Hepatocyte (in vitro differentiated cells): Measurements from ENCODE around the gene HPGD. TPM values are rescaled to one million over a fixed set of nuclear protein-coding genes. Genes with fewer than 3 reads are reported as not detected.

ENCODE experiments used
- DNase-seq: peaks from one replicate; pipeline ENCODE4 v3.0.0-alpha.2; 2016; ENCODE audit warnings: low spot score
- H2AFZ ChIP-seq: fragments of 200-600 bp; sonication (generic); 2 replicates; pipeline ENCODE4 v1.6.0; 2016; ENCODE audit warnings: antibody characterized with exemption, mild to moderate bottlenecking
- H3K27ac ChIP-seq: fragments of 200-600 bp; sonication (generic); 2 replicates; pipeline ENCODE4 v1.5.1; 2016; ENCODE audit warnings: mild to moderate bottlenecking
- H3K27me3 ChIP-seq: fragments of 200-600 bp; sonication (generic); 2 replicates; pipeline ENCODE4 v1.6.1; 2016
- H3K36me3 ChIP-seq: fragments of 200-600 bp; sonication (generic); replicated peaks from 2 replicates; pipeline ENCODE4 v1.5.1; 2016; ENCODE audit warnings: low read depth; ENCODE audit not compliant: insufficient read depth
- H3K4me1 ChIP-seq: fragments of 200-600 bp; sonication (generic); 2 replicates; pipeline ENCODE4 v1.5.1; 2016; ENCODE audit warnings: mild to moderate bottlenecking, moderate library complexity; ENCODE audit not compliant: insufficient read depth
- H3K4me2 ChIP-seq: fragments of 200-600 bp; sonication (generic); 2 replicates; pipeline ENCODE4 v1.6.0; 2016
- H3K4me3 ChIP-seq: fragments of 200-600 bp; sonication (generic); 2 replicates; pipeline ENCODE4 v1.5.1; 2016; ENCODE audit warnings: mild to moderate bottlenecking
- H3K79me2 ChIP-seq: fragments of 200-600 bp; sonication (generic); 2 replicates; pipeline ENCODE4 v1.6.0; 2017; ENCODE audit warnings: mild to moderate bottlenecking
- H3K9me2 ChIP-seq: fragments of 200-600 bp; sonication (generic); replicated peaks from 2 replicates; pipeline ENCODE4 v1.6.0; 2017; ENCODE audit warnings: mild to moderate bottlenecking; ENCODE audit not compliant: insufficient read depth
- H3K9me3 ChIP-seq: fragments of 200-600 bp; sonication (generic); 2 replicates; pipeline ENCODE4 v1.5.1; 2016; ENCODE audit warnings: low read depth, mild to moderate bottlenecking
- H4K20me1 ChIP-seq: fragments of 200-600 bp; sonication (generic); 2 replicates; pipeline ENCODE4 v1.6.0; 2016; ENCODE audit warnings: mild to moderate bottlenecking; ENCODE audit not compliant: insufficient read depth, poor library complexity, severe bottlenecking
- CTCF ChIP-seq: fragments of 200-600 bp; sonication (generic); IDR thresholded peaks from 2 replicates; pipeline ENCODE4 v1.5.1; 2016; ENCODE audit warnings: antibody characterized with exemption, mild to moderate bottlenecking; ENCODE audit not compliant: poor library complexity
- EZH2 ChIP-seq: fragments of 200-600 bp; sonication (generic); IDR thresholded peaks from 2 replicates; pipeline ENCODE4 v1.6.1; 2016; ENCODE audit warnings: antibody characterized with exemption, mild to moderate bottlenecking, borderline replicate concordance
- EZH2phosphoT487 ChIP-seq: fragments of 200-600 bp; sonication (generic); IDR thresholded peaks from one replicate; pipeline ENCODE4 v1.6.1; 2018; ENCODE audit warnings: antibody characterized with exemption, mild to moderate bottlenecking, low read depth, moderate library complexity; ENCODE audit not compliant: unreplicated experiment, severe bottlenecking
- WGBS: methylation state at CpG from one replicate; pipeline ENCODE4 v1.1.6; 2016; ENCODE audit warnings: low lambda C conversion rate; ENCODE audit errors: missing lambda C conversion rate; 5-methylcytosine and 5-hydroxymethylcytosine counted together
- polyA plus RNA-seq: library from polyadenylated mRNA; unstranded; fragments of >200 nt; fragmentation: Nextera tagmentation; extraction: Ambion mirVana; gene quantifications from 2 replicates; pipeline ENCODE4 v1.2.1, GENCODE V29; 2016
- total RNA-seq: library from RNA; depleted of rRNA; stranded (reverse); fragments of >200 nt; gene quantifications from 2 replicates; pipeline ENCODE4 v1.2.3, GENCODE V29; 2014

HPGD gene
- total and polyA plus RNA-seq, 2 experiments from 2014 or later, result 76.9 to 129 TPM

GRCh38 chr4:174539571-174539970, 17.3 kb upstream of the HPGD start:
- no peaks in the 10 kb centered on the region for H4K20me1 ChIP-seq
- no peaks in the 10 kb centered on the region for H3K9me2 ChIP-seq
- H3K27ac ChIP-seq, result no peak overlapping the region
- no peak for TF ChIP-seq EZH2phosphoT487
- TF ChIP-seq CTCF, result no peak
- TF ChIP-seq EZH2, result no peak
- H3K4me1 ChIP-seq, result peaks cover 11% of the 10 kb centered on the region
- 94% methylated on average over 3 of the region's 3 CpGs for WGBS
- no peaks in the 10 kb centered on the region for H3K27me3 ChIP-seq
- no peaks in the 10 kb centered on the region for H3K79me2 ChIP-seq
- no peak overlapping the region for H2AFZ ChIP-seq
- no peaks in the 10 kb centered on the region for H3K36me3 ChIP-seq
- no peak overlapping the region for H3K4me2 ChIP-seq
- H3K9me3 ChIP-seq, result no peaks in the 10 kb centered on the region
- no peak overlapping the region for H3K4me3 ChIP-seq
- DNase-seq, result no peak

- Histone ChIP-seq H3K9me3 (no peaks in the 10 kb centered on the region), H3K79me2 (no peaks in the 10 kb centered on the region), H3K4me3 (no peak overlapping the region), H3K4me1 (peaks cover 11% of the 10 kb centered on the region), H2AFZ (no peak overlapping the region), H4K20me1 (no peaks in the 10 kb centered on the region), H3K4me2 (no peak overlapping the region), H3K27ac (no peak overlapping the region), H3K27me3 (no peaks in the 10 kb centered on the region), H3K9me2 (no peaks in the 10 kb centered on the region), H3K36me3 (no peaks in the 10 kb centered on the region)
- no peak for DNase-seq
- WGBS, result 87% methylated on average over 4 of the region's 4 CpGs
- no peak for TF ChIP-seq EZH2phosphoT487
- TF ChIP-seq EZH2, result no peak
- TF ChIP-seq CTCF, result no peak
Measured at GRCh38 chr4:174538876-174539250, 16.6 kb upstream of the HPGD start.

GRCh38 chr4:174538123-174538875, 16.0 kb upstream of the HPGD start:
- Histone ChIP-seq H2AFZ (no peak overlapping the region), H3K27me3 (no peaks in the 10 kb centered on the region), H3K79me2 (no peaks in the 10 kb centered on the region), H3K4me2 (no peak overlapping the region), H3K4me1 (peaks cover 11% of the 10 kb centered on the region), H3K27ac (no peak overlapping the region), H3K4me3 (no peak overlapping the region), H3K9me3 (no peaks in the 10 kb centered on the region), H4K20me1 (no peaks in the 10 kb centered on the region), H3K36me3 (no peaks in the 10 kb centered on the region), H3K9me2 (no peaks in the 10 kb centered on the region)
- TF ChIP-seq CTCF (no peak), EZH2phosphoT487 (no peak), EZH2 (no peak)
- 88% methylated on average over 4 of the region's 4 CpGs for WGBS
- DNase-seq, result peak; percentile 6
